Spleen (tissue), 11 donors: ENCODE data around the gene WDR82. TPM values are rescaled to one million over a fixed set of nuclear protein-coding genes. Genes with fewer than 3 reads are reported as not detected.

Source experiments
- DNase-seq: peaks from one replicate; pipeline ENCODE4 v3.0.0-alpha.2; 2020
- H3K27ac ChIP-seq, 8 donors: fragments of 200-600 bp; sonication (generic) in 7 of 8; 1 replicate in 4 of 8; 2 replicates in 4 of 8; pipeline versions ENCODE4 v1.5.0 to v1.8.0; 2016 to 2021; ENCODE audit warnings: inconsistent platforms in 4 of 8, mild to moderate bottlenecking in 4 of 8, moderate library complexity in 1 of 8
- H3K27me3 ChIP-seq, 7 donors: fragments of 200-600 bp; sonication (generic) in 6 of 7; replicated peaks in 1 of 7; 1 replicate in 4 of 7; 2 replicates in 3 of 7; pipeline versions ENCODE4 v1.5.0 to v1.8.0; 2016 to 2021; ENCODE audit warnings: inconsistent platforms in 3 of 7, mild to moderate bottlenecking in 1 of 7
- H3K36me3 ChIP-seq, 6 donors: fragments of 200-600 bp; sonication (generic) in 5 of 6; 1 replicate in 4 of 6; 2 replicates in 2 of 6; pipeline versions ENCODE4 v1.5.0 to v1.8.0; 2016 to 2021; ENCODE audit warnings: inconsistent platforms in 2 of 6
- H3K4me1 ChIP-seq, 6 donors: fragments of 200-600 bp; sonication (generic) in 5 of 6; 1 replicate in 3 of 6; 2 replicates in 3 of 6; pipeline versions ENCODE4 v1.5.0 to v1.8.0; 2016 to 2021; ENCODE audit warnings: inconsistent platforms in 3 of 6
- H3K4me3 ChIP-seq, 8 donors: fragments of 200-600 bp; sonication (generic) in 7 of 8; 1 replicate in 4 of 8; 2 replicates in 4 of 8; pipeline versions ENCODE4 v1.5.0 to v1.8.0; 2016 to 2021; ENCODE audit warnings: inconsistent platforms in 4 of 8, mild to moderate bottlenecking in 4 of 8, moderate library complexity in 2 of 8
- H3K9me3 ChIP-seq, 8 donors: fragments of 200-600 bp; sonication (generic) in 7 of 8; 1 replicate in 4 of 8; 2 replicates in 4 of 8; pipeline versions ENCODE4 v1.5.0 to v1.8.0; 2016 to 2021; ENCODE audit warnings: inconsistent platforms in 4 of 8
- CTCF ChIP-seq, 11 experiments: fragments of 200-600 bp in 7 of 11; fragments of 450-650 bp in 4 of 11; sonication (generic) in 4 of 11; IDR thresholded peaks in 8 of 11; conservative IDR thresholded peaks in 3 of 11; 1 replicate in 7 of 11; 2 replicates in 4 of 11; pipeline versions ENCODE4 v1.4.0 to v1.8.0; 2016 to 2021; ENCODE audit warnings: antibody characterized with exemption in 11 of 11, inconsistent platforms in 4 of 11, mild to moderate bottlenecking in 1 of 11
- POLR2A ChIP-seq, 3 donors: fragments of 450-650 bp; IDR thresholded peaks; one replicate each; pipeline ENCODE4 v1.5.1; 2017; ENCODE audit warnings: antibody characterized with exemption in 3 of 3, mild to moderate bottlenecking in 1 of 3
- POLR2AphosphoS5 ChIP-seq, 3 donors: sonication (generic); formaldehyde crosslinking; IDR thresholded peaks; one replicate each; pipeline ENCODE4 v1.5.1; 2017; ENCODE audit warnings: antibody characterized with exemption in 3 of 3
- WGBS, 5 donors: extraction: QIAGEN DNeasy Blood & Tissue Kit in 3 of 5; methylation state at CpG; one replicate each; pipeline versions ENCODE4 v1.1.5 to v1.1.7; 2013 to 2018; 5-methylcytosine and 5-hydroxymethylcytosine counted together
- intact Hi-C: fragments of 100-400 bp; cut with DNase I; formaldehyde crosslinking; loops from one replicate; pipeline ENCODE4 v1.15.0; 2023; ENCODE audit warnings: low total_unique reads
- polyA plus RNA-seq, 3 donors: library from polyadenylated mRNA; stranded (reverse); fragments of 200-250 nt; gene quantifications; one replicate each; pipeline ENCODE4 v1.2.1, GENCODE V29; 2013
- total RNA-seq, 7 donors: library from RNA; depleted of rRNA in 3 of 7; stranded (reverse); fragments of >200 nt in 3 of 7; fragmentation: NEBNext Ultra II Directional in 4 of 7; extraction: Animal tissue kit (Norgen Biotek cat#: 25700) in 4 of 7; gene quantifications; one replicate each; pipeline versions ENCODE4 v1.1.0 to v1.2.1, GENCODE V29; 2016 to 2021
- donor health status: healthy with polysubstance abuse.
- donor health status: DM: no; HTN: no; CAD: no; lungs with moderate emphysema.
- donor health status: DM: no; HTN: no; CAD: no.
- donor health status: Bipolar disorder and iron deficiency.
- donor health status: healthy.
- donor health status: DM: no; HTN: no; CAD: no.
- donor health status: DM: yes; HTN: yes; CAD: no.

WDR82 gene
- total and polyA plus RNA-seq, 10 donors, result 20.9 to 80.6 (median 66.4) TPM

- TF ChIP-seq POLR2A (IDR thresholded peaks at IDR 0.05), result no peak
- TF ChIP-seq POLR2AphosphoS5 (IDR thresholded peaks at IDR 0.05), result peak; percentile 70 to 83 (median 81)
- Histone ChIP-seq H3K4me1 (peaks cover 0 to 89% (median 53%) of the 10 kb centered on the region in 6 donors), H3K36me3 (peaks cover 0 to 45% (median 30%) of the 10 kb centered on the region in 6 donors), H3K27ac (peak overlapping the region; percentile 76 to 98 (median 94)), H3K27me3 (no peaks in the 10 kb centered on the region), H3K9me3 (no peaks in the 10 kb centered on the region), H3K4me3 (peak overlapping the region in 7 of 8 donors; percentile 46 to 72 (median 54))
- intact Hi-C loops, result no loop called here
- 53 to 72% (median 64%) methylated on average over 11 to 14 of the region's 14 CpGs for WGBS, 5 donors
- peak; percentile 91 for DNase-seq
These were observed 31.6 kb downstream of the WDR82 start for GRCh38 chr3:52246728-52247408.

- Histone ChIP-seq H3K36me3 (peaks cover 0 to 39% (median 25%) of the 10 kb centered on the region in 6 donors), H3K4me1 (peaks cover 0 to 89% (median 50%) of the 10 kb centered on the region in 6 donors), H3K27ac (peak overlapping the region; percentile 76 to 98 (median 94)), H3K4me3 (peak overlapping the region; percentile 46 to 72 (median 54)), H3K27me3 (no peaks in the 10 kb centered on the region), H3K9me3 (no peaks in the 10 kb centered on the region)
- intact Hi-C loops, result no loop called here
- DNase-seq, result no peak
- TF ChIP-seq CTCF (IDR thresholded peaks at IDR 0.05 in 8 of 11, conservative IDR thresholded peaks at IDR 0.05 in 3 of 11) (no peak), POLR2A (IDR thresholded peaks at IDR 0.05) (no peak), POLR2AphosphoS5 (IDR thresholded peaks at IDR 0.05) (no peak)
- 10 to 56% (median 51%) methylated on average over 2 to 8 of the region's 8 CpGs for WGBS, 5 donors
These were observed 32.2 kb downstream of the WDR82 start for GRCh38 chr3:52246264-52246620.

- no peaks in the 10 kb centered on the region for H3K9me3 ChIP-seq
- H3K4me1 ChIP-seq, result peaks cover 0 to 89% (median 56%) of the 10 kb centered on the region in 6 donors
- no peaks in the 10 kb centered on the region for H3K27me3 ChIP-seq
- peak within 1 kb of the TSS; percentile 46 to 72 (median 54) for H3K4me3 ChIP-seq
- TF ChIP-seq POLR2AphosphoS5 (IDR thresholded peaks at IDR 0.05) (peak; percentile 34 to 73 (median 58)), CTCF (IDR thresholded peaks at IDR 0.05 in 8 of 11, conservative IDR thresholded peaks at IDR 0.05 in 3 of 11) (no peak), POLR2A (IDR thresholded peaks at IDR 0.05) (peak in 1 of 3 donors; percentile 48)
- DNase-seq, result peak; percentile 93
- intact Hi-C loops, result no loop called here
- peaks cover 0 to 32% (median 22%) of the 10 kb centered on the region in 6 donors for H3K36me3 ChIP-seq
- WGBS, 5 donors, result 1 to 3% (median 1%) methylated on average over 19 to 98 of the region's 98 CpGs
- peak within 1 kb of the TSS; percentile 76 to 98 (median 94) for H3K27ac ChIP-seq
These were observed 32.9 kb downstream of the WDR82 start, which contains the start of gene PPM1M for GRCh38 chr3:52245322-52246263. PPM1M (plus strand) TSS chr3:52245759; CDS start chr3:52245825, 66 bp downstream.

GRCh38 chr3:52243791-52244628, 34.4 kb downstream of the WDR82 start:
- 35 to 59% (median 41%) methylated on average over 6 to 9 of the region's 9 CpGs for WGBS, 5 donors
- Histone ChIP-seq H3K4me3 (peak overlapping the region in 2 of 8 donors; percentile 54 to 72), H3K9me3 (no peaks in the 10 kb centered on the region), H3K27me3 (no peaks in the 10 kb centered on the region), H3K36me3 (peaks cover 0 to 16% (median 7%) of the 10 kb centered on the region in 6 donors), H3K4me1 (peaks cover 5 to 86% (median 65%) of the 10 kb centered on the region in 6 donors), H3K27ac (peak overlapping the region; percentile 76 to 98 (median 94))
- intact Hi-C loops, result no loop called here
- TF ChIP-seq POLR2AphosphoS5 (IDR thresholded peaks at IDR 0.05), result peak; percentile 21 to 65 (median 25)
- TF ChIP-seq CTCF (IDR thresholded peaks at IDR 0.05 in 8 of 11, conservative IDR thresholded peaks at IDR 0.05 in 3 of 11), result no peak
- DNase-seq, result peak; percentile 85
